ENCODE measurements around the gene TENM3. TPM values are rescaled to one million over a fixed set of nuclear protein-coding genes. Genes with fewer than 3 reads are reported as not detected.

TENM3 gene
- total RNA-seq, 4 donors from 2014 or later = 19.7 to 47.2 (median 33.0) TPM

GRCh38 chr4:182799515-182800215, 556.5 kb downstream of the TENM3 start:
- DNase-seq (ENCODE audit: low spot score) (no peak), ATAC-seq (ENCODE audit: low FRiP score) (no peak)
- TF ChIP-seq CTCF (IDR thresholded peaks at IDR 0.05) = no peak

GRCh38 chr4:182800216-182800515, 557.0 kb downstream of the TENM3 start:
- TF ChIP-seq CTCF (IDR thresholded peaks at IDR 0.05) = no peak
- DNase-seq (ENCODE audit: low spot score) (no peak), ATAC-seq (ENCODE audit: low FRiP score) (no peak)

DNA sequence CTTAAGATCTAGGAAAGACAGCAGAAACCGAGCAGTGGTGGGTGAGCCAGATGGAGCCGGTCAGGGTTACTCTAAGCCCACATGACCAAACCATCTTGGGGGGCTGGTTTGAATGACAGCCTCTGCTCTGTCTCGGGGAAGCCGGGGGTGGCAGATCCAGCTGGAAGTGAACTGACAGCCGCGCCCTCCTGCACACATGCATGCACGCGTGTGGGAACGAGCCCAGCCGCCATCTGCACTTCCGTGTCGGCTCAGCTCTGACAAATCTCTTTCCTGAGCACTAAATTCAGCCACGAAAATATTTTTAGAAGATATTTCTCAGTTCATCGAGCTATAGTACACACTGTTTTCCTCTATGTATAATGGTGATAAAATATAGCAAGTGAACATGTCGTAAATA, 558.4 kb downstream of the TENM3 start:
- no peak for DNase-seq (ENCODE audit: low spot score)
- ATAC-seq (ENCODE audit: low FRiP score) = no peak
- no peak for TF ChIP-seq CTCF (IDR thresholded peaks at IDR 0.05)

DNA sequence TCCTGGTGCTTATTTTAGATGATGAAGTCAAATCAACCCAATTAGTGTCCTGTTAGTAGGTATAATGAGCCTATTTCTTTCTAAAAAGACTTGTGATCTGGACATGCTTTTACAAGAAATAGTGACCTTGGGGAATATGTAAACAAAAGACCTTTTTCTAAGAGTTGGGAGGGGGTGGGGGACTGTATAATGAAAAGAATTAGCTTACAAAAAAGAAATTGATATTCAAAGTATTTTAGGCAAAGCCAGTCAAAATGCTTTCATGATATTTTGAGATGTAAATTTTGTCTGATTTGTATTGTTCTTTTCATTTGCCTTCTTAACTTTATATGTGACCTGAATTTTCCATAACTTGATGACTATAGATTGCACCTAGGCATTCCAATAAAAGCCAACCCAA, 559.4 kb downstream of the TENM3 start:
- DNase-seq (ENCODE audit: low spot score) (no peak), ATAC-seq (ENCODE audit: low FRiP score) (no peak)
- TF ChIP-seq CTCF (IDR thresholded peaks at IDR 0.05) = no peak

- no peak for TF ChIP-seq CTCF (IDR thresholded peaks at IDR 0.05)
- DNase-seq (ENCODE audit: low spot score) (no peak), ATAC-seq (ENCODE audit: low FRiP score) (no peak)
Measured at GRCh38 chr4:182803235-182803634, 560.0 kb downstream of the TENM3 start.

DNA sequence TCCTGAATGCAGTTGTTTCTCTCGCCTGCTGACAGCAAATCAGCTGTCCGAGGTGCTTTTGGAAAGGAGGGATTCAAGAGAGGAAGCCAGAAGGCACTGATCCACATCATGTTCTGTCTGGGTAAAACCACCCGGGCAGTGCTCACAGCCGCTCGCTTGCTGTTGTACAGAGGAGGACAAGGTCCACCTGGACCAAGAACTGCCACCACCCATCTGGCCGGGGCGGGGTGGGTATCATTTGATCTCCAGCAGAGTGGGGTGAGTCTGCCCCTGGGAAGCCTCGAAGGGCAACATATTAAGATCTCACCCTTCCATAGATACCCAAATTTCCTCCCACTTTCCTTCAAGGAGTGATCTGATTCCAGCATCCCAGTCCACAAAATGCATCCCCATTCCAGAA, 560.9 kb downstream of the TENM3 start:
- no peak for DNase-seq (ENCODE audit: low spot score)
- TF ChIP-seq CTCF (IDR thresholded peaks at IDR 0.05) = no peak
- no peak for ATAC-seq (ENCODE audit: low FRiP score)

DNA sequence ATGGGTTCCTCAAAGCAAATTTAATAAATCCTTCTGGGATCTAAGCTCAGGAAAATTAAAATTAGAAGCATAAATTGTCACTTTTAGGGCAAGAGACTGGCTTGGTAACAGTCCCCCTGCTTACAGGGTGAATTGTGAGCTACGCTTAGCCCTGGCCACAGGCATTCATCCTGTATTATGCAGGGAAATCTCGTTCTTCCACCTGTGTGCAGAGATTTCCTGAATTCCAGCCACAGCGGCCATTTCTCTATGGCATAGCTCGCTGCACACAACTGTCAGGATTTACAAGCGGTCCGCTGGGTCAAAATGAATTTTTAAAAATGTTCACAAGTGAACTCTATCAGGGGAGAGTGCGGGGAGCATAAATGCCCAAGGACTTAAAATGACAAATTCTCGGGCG, 562.1 kb downstream of the TENM3 start:
- DNase-seq (ENCODE audit: low spot score) (no peak), ATAC-seq (ENCODE audit: low FRiP score) (no peak)
- TF ChIP-seq CTCF (IDR thresholded peaks at IDR 0.05) = no peak

Data from omental fat pad (tissue), 4 donors.